Ovary (tissue), 9 donors: Measurements from ENCODE around the gene HPS5. TPM values are rescaled to one million over a fixed set of nuclear protein-coding genes. Genes with fewer than 3 reads are reported as not detected.
"Not testable (repeated sequence)": the region's sequence is repeated elsewhere in the genome, so short reads cannot be mapped to it uniquely, and the experiment has no call there.

Experiments used
- DNase-seq, 5 donors: peaks; one replicate each; pipeline ENCODE4 v3.0.0-alpha.2; 2019 to 2020
- H3K27ac ChIP-seq, 2 donors: fragments of 200-600 bp; one replicate each; pipeline versions ENCODE4 v1.5.1 to v1.8.0; 2019 to 2022
- H3K27me3 ChIP-seq: fragments of 200-600 bp; one replicate; pipeline ENCODE4 v1.8.0; 2022
- H3K36me3 ChIP-seq: fragments of 200-600 bp; sonication (generic); one replicate; pipeline ENCODE4 v1.5.1; 2019
- H3K4me1 ChIP-seq: one replicate; pipeline ENCODE4 v1.8.1; 2013; ENCODE audit warnings: mild to moderate bottlenecking, moderate library complexity; ENCODE audit not compliant: insufficient read depth
- H3K4me3 ChIP-seq: fragments of 200-600 bp; sonication (generic); one replicate; pipeline ENCODE4 v1.5.1; 2017
- H3K9me3 ChIP-seq, 2 donors: fragments of 200-600 bp in 1 of 2; sonication (generic) in 1 of 2; one replicate each; pipeline versions ENCODE4 v1.5.1 to v1.8.1; 2013 to 2019; ENCODE audit warnings: mild to moderate bottlenecking in 1 of 2, moderate library complexity in 1 of 2
- EP300 ChIP-seq: sonication (generic); formaldehyde crosslinking; IDR thresholded peaks from one replicate; pipeline ENCODE4 v1.6.1; 2017; ENCODE audit warnings: antibody characterized with exemption
- POLR2A ChIP-seq: fragments of 450-650 bp; IDR thresholded peaks from one replicate; pipeline ENCODE4 v1.6.1; 2017; ENCODE audit warnings: antibody characterized with exemption, mild to moderate bottlenecking, moderate library complexity
- WGBS, 3 donors: extraction: QIAGEN DNeasy Blood & Tissue Kit in 1 of 3; methylation state at CpG; one replicate each; pipeline versions ENCODE4 v1.1.5 to v1.1.7; 2013 to 2017; 5-methylcytosine and 5-hydroxymethylcytosine counted together
- intact Hi-C, 4 donors: fragments of 100-400 bp; cut with DNase I; formaldehyde crosslinking; loops; one replicate each; pipeline versions ENCODE4 v1.11.0 to v1.15.1; 2022 to 2023
- polyA plus RNA-seq, 2 donors: library from polyadenylated mRNA; stranded (reverse); fragments of 200-250 nt in 1 of 2; fragments of 350-450 nt in 1 of 2; fragmentation: Illumina TruSeq in 1 of 2; extraction: RNeasy Lipid Tissue Mini Kit (QIAGEN cat#74804) in 1 of 2; gene quantifications; one replicate each; pipeline ENCODE4 v1.2.3, GENCODE V29; 2013 to 2014
- total RNA-seq, 7 donors: library from RNA; depleted of rRNA in 2 of 7; stranded (reverse); fragments of >200 nt in 2 of 7; fragmentation: NEBNext Ultra II Directional in 3 of 7; extraction: Animal tissue kit (Norgen Biotek cat#: 25700) in 3 of 7; gene quantifications; one replicate each; pipeline versions ENCODE4 v1.1.0 to v1.2.4, GENCODE V29; 2016 to 2023
- TF ChIP-seq, protein P1 (sequence below), 3 donors: fragments of 450-650 bp in 2 of 3; fragments of 200-600 bp in 1 of 3; IDR thresholded peaks; one replicate each; pipeline versions ENCODE4 v1.5.1 to v1.8.0; 2016 to 2022; ENCODE audit warnings: antibody characterized with exemption in 3 of 3, mild to moderate bottlenecking in 1 of 3
- donor health status: DM: no; HTN: no; CAD: no; lungs with moderate emphysema.
- donor health status: DM: no; HTN: no; CAD: no.
- donor health status: Bipolar disorder and iron deficiency.
- donor health status: DM: yes; HTN: yes; CAD: no.
- donor health status: DM: no; HTN: no; CAD: no.
- donor health status: DM: yes; HTN: yes; CAD: no.

The HPS5 gene
- total and polyA plus RNA-seq, 9 donors: 11.0 to 32.7 (median 18.5) TPM

GRCh38 chr11:18259259-18259658 lies 62.7 kb downstream of the HPS5 start:
- no peaks in the 10 kb centered on the region for H3K27me3 ChIP-seq
- no peak for DNase-seq
- intact Hi-C loops: no loop called here
- H3K9me3 ChIP-seq: no peaks in the 10 kb centered on the region
- H3K4me3 ChIP-seq: no peak overlapping the region
- TF ChIP-seq EP300 (no peak), POLR2A (no peak)
- TF ChIP-seq, protein P1, sequence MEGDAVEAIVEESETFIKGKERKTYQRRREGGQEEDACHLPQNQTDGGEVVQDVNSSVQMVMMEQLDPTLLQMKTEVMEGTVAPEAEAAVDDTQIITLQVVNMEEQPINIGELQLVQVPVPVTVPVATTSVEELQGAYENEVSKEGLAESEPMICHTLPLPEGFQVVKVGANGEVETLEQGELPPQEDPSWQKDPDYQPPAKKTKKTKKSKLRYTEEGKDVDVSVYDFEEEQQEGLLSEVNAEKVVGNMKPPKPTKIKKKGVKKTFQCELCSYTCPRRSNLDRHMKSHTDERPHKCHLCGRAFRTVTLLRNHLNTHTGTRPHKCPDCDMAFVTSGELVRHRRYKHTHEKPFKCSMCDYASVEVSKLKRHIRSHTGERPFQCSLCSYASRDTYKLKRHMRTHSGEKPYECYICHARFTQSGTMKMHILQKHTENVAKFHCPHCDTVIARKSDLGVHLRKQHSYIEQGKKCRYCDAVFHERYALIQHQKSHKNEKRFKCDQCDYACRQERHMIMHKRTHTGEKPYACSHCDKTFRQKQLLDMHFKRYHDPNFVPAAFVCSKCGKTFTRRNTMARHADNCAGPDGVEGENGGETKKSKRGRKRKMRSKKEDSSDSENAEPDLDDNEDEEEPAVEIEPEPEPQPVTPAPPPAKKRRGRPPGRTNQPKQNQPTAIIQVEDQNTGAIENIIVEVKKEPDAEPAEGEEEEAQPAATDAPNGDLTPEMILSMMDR (IDR thresholded peaks at IDR 0.05): no peak
- H3K27ac ChIP-seq: no peak overlapping the region
- H3K4me1 ChIP-seq: no peaks in the 10 kb centered on the region
- no peaks in the 10 kb centered on the region for H3K36me3 ChIP-seq

- H3K9me3 ChIP-seq: no peaks in the 10 kb centered on the region
Measured at GRCh38 chr11:18254781-18255361, 67.1 kb downstream of the HPS5 start.

DNA sequence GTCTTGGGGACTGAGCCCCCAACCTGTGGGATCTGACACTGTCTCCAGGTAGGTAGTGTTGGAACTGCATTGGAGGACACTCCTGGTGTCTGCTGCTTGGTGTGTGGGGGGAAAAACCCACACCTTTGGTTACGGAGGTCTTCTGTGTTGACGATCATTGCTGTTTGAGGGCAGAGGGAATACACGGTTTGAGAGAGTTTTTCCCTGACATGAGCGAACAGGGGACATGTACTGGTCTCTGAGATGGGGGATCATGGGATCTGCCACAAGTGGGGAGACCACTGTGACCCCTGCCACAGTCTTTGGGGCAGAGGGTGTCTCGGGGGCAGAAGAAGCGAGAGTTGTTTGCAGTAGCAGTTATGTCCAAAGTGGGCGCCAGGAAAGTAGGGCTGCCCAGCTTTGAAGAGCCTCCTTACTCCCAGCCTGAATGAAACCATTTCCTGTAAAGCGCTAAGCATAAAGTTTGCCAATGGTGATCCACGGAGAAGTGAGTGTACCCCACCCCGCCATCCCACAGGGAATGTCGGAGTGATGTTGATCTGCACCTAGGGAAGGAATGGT lies 68.1 kb downstream of the HPS5 start:
- intact Hi-C loops: no loop called here
- WGBS, 3 donors: 78 to 85% (median 81%) methylated on average over 11 of the region's 11 CpGs
- no peaks in the 10 kb centered on the region for H3K27me3 ChIP-seq
- no peaks in the 10 kb centered on the region for H3K36me3 ChIP-seq
- TF ChIP-seq EP300: no peak
- H3K27ac ChIP-seq: no peak overlapping the region
- no peak overlapping the region for H3K4me3 ChIP-seq
- no peaks in the 10 kb centered on the region for H3K9me3 ChIP-seq
- no peaks in the 10 kb centered on the region for H3K4me1 ChIP-seq
- no peak for DNase-seq

More at GRCh38 chr11:18254781-18255361, 67.1 kb downstream of the HPS5 start:
- no peaks in the 10 kb centered on the region for H3K36me3 ChIP-seq
- no peaks in the 10 kb centered on the region for H3K27me3 ChIP-seq
- H3K27ac ChIP-seq: no peak overlapping the region
- WGBS, 3 donors: 57 to 61% (median 58%) methylated on average over 2 of the region's 2 CpGs
- H3K4me3 ChIP-seq: no peak overlapping the region
- TF ChIP-seq POLR2A (no peak), EP300 (no peak)
- TF ChIP-seq, protein P1 (IDR thresholded peaks at IDR 0.05): no peak
- intact Hi-C loops: no loop called here
- H3K4me1 ChIP-seq: no peaks in the 10 kb centered on the region
- DNase-seq: no peak

- WGBS, 3 donors: 84 to 91% (median 85%) methylated on average over 3 of the region's 3 CpGs
- Histone ChIP-seq H3K27ac (no peak overlapping the region), H3K36me3 (no peaks in the 10 kb centered on the region), H3K9me3 (no peaks in the 10 kb centered on the region), H3K4me1 (no peaks in the 10 kb centered on the region), H3K4me3 (no peak overlapping the region), H3K27me3 (no peaks in the 10 kb centered on the region)
- DNase-seq: no peak
- TF ChIP-seq EP300 (no peak), POLR2A (no peak)
- TF ChIP-seq, protein P1 (IDR thresholded peaks at IDR 0.05): no peak
- intact Hi-C loops: no loop called here
Measured at GRCh38 chr11:18253233-18253632, 68.7 kb downstream of the HPS5 start.

DNA sequence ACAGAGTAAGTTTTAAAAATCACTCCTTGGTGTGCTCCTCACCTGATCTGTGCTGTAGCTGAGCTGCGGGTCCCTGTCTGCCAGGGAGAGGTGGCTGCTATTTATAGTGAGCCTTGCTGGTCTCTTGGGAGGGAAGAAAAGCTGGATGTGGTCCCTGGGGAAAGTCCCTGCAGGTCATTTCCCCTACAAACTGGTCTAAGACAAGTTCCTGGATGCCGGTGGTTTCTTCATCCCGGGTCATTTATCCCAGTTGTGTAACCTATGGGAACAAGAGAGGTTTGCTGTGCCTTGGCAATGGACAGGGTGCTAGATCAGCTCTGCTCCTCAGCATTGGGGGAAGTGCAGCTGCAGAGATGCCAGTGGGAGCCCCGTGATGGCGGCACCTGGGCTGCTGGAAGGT lies 73.4 kb downstream of the HPS5 start, which contains the start of gene SAA2:
SAA2 (minus strand) TSS at position 108 of the 400 bp plus-strand sequence. CDS start 657 bp downstream, outside the sequence.
- WGBS, 3 donors: 58 to 77% (median 74%) methylated on average over 4 to 5 of the region's 5 CpGs
- Histone ChIP-seq H3K27ac (no peak within 1 kb of the TSS), H3K27me3 (no peaks in the 10 kb centered on the region), H3K4me3 (no peak within 1 kb of the TSS), H3K4me1 (no peaks in the 10 kb centered on the region), H3K36me3 (no peaks in the 10 kb centered on the region), H3K9me3 (no peaks in the 10 kb centered on the region)
- DNase-seq: no peak
- intact Hi-C loops: no loop called here
- TF ChIP-seq, protein P1 (IDR thresholded peaks at IDR 0.05): no peak
- TF ChIP-seq EP300 (no peak), POLR2A (no peak)

GRCh38 chr11:18247191-18247581 lies 74.8 kb downstream of the HPS5 start:
- H3K27me3 ChIP-seq, H3K27ac ChIP-seq, H3K4me3 ChIP-seq, H3K4me1 ChIP-seq, H3K36me3 ChIP-seq, intact Hi-C loops, H3K9me3 ChIP-seq, DNase-seq: not testable (repeated sequence)
- 59 to 74% (median 60%) methylated on average over 2 to 4 of the region's 6 CpGs for WGBS, 3 donors

DNA sequence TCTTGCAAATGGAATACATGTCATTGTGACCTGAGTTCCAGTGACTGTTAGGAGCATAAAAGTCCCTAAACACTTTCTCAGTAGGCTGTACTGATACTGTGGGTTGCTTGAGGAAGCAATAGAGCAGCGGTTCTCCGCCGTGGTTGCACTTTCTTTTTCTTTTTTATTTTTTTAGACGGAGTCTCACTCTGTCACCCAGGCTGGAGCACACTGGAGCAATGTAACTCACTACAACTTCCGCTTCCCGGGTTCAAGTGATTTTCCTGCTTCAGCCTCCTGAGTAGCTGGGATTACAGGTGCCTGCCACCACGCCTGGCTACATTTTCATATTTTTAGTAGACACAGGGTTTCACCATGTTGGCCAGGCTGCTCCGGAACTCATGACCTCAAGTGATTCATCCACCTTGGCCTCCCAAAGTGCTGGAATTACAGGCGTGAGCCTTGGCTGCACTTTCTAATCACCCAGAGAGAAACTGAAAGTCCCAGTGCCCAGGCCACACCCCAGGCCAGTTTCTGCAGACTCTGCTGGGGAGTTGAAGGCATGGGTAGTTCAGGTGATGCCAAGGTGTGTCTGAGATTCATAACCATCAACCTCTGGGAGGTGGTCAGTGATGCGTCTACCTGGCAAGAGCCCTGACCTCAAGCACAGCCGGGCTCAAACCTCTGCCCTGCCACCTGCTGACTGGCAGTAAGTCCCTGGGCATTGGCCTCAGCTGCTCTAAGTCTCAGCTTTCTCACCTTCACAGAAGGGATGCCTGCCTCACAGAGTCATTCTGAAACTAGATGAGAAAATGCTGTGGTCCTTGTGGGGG lies 75.4 kb downstream of the HPS5 start:
- H3K27ac ChIP-seq, H3K4me1 ChIP-seq, DNase-seq, intact Hi-C loops, H3K27me3 ChIP-seq, H3K36me3 ChIP-seq, H3K4me3 ChIP-seq, H3K9me3 ChIP-seq: not testable (repeated sequence)
- WGBS, 3 donors: 74 to 83% (median 76%) methylated on average over 11 of the region's 11 CpGs
